HG03095 (cell line): ENCODE data around the gene ZNF408.

Experiments used
- ATAC-seq: cut with Tn5 transposase; IDR thresholded peaks from one replicate; pipeline ENCODE4 v1.9.1; 2021; ENCODE audit warnings: moderate library complexity; ENCODE audit not compliant: unreplicated experiment

Gene ZNF408

DNA sequence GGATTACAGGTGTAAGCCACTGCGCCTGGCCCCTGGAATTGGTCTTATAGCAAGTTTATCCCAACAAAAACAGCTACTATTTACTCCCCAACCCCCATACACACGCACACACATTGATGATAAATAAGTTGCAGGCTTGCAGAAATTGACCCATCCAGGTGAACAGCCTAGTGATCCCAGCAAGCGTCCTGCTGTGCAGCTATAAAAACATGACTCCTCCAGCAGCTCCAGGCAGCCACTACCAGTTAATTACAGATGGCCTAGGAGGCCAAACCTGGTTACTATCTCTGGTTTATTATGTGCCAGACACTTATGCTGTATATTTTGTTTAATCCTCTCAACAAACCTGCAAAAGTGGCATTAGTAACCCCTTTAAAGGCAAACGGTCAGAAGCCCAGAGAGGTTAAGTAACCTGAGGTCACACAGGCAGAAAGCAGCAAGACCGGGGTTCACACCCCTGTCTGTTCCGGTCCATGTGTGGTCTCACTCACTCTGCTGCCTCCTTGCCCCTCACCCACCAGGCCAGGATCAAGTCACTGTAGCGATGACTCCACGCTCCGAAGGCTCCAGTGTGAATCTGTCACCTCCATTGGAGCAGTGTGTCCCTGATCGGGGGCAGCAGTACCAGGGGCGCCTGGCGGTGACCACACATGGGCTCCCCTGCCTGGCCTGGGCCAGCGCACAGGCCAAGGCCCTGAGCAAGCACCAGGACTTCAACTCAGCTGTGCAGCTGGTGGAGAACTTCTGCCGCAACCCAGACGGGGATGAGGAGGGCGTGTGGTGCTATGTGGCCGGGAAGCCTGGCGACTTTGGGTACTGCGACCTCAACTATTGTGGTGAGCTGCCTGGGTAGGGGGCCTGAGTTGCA lies 24.7 kb downstream of the ZNF408 start:
- ATAC-seq = no peak

- no peak for ATAC-seq
Measured at GRCh38 chr11:46726206-46726862, 25.5 kb downstream of the ZNF408 start.

- no peak for ATAC-seq
Measured at GRCh38 chr11:46727952-46728658, 27.3 kb downstream of the ZNF408 start.

- ATAC-seq = no peak
Measured at GRCh38 chr11:46728659-46729040, 27.8 kb downstream of the ZNF408 start.

GRCh38 chr11:46729110-46730027 lies 28.5 kb downstream of the ZNF408 start:
- ATAC-seq = no peak

GRCh38 chr11:46731545-46731944 lies 30.7 kb downstream of the ZNF408 start:
- no peak for ATAC-seq

DNA sequence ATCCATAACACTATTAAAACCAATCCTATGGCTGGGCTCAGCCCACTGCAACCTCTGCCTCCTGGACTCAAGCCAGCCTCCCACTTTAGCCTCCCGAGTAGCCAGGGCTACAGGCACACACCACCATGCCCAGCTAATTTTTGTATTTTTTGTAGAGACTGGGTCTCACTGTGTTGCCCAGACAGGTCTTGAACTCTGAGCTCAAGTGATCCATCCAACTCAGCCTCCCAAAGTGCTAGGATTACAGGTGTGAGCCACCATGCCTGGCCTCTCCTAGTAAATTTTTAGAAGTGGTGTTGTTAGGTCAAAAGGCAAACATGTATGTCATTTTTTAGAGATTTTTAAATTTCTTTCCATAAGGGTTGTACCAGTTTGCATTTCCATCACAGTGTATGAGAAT lies 32.4 kb downstream of the ZNF408 start:
- no peak for ATAC-seq

DNA sequence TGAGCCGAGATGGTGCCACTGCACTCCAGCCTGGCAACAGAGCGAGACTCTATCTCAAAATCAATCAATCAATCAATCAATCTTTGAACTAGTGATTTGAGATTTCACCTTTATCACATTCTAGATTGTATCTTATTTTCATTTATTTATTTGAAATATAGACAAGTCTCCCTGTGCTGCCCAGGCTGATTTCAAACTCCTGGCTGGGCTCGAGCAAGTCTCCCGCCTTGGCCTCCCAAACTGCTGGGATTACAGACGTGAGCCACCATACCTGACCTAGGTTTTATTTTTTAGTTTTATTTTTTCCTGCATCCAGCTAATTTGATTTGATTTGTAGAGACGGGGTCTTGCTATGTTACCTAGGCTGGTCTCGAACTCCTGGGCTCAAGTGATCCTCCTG lies 35.3 kb downstream of the ZNF408 start:
- ATAC-seq = no peak

DNA sequence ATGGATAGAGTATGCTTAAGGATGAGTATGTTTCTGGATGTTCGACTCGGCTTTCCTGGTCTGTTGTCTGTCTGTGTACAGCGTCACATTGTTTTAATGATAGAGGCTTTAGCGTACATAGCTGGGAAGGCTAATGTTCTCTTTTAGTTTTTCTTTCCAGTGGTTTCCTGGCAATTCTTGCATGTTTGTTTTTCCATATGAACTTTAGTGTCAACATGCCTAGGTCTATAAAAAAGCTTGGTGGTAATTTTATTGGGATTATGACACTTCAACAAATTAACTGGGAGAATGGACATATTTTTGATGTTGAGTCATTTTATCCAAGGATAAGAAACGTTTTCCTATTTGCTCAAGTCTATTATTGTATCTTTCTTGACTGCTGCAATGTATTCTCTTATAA lies 35.8 kb downstream of the ZNF408 start:
- ATAC-seq = no peak

- ATAC-seq = no peak
Measured at GRCh38 chr11:46737699-46738098, 36.9 kb downstream of the ZNF408 start.

- ATAC-seq = no peak
Measured at GRCh38 chr11:46738887-46739286, 38.1 kb downstream of the ZNF408 start.

DNA sequence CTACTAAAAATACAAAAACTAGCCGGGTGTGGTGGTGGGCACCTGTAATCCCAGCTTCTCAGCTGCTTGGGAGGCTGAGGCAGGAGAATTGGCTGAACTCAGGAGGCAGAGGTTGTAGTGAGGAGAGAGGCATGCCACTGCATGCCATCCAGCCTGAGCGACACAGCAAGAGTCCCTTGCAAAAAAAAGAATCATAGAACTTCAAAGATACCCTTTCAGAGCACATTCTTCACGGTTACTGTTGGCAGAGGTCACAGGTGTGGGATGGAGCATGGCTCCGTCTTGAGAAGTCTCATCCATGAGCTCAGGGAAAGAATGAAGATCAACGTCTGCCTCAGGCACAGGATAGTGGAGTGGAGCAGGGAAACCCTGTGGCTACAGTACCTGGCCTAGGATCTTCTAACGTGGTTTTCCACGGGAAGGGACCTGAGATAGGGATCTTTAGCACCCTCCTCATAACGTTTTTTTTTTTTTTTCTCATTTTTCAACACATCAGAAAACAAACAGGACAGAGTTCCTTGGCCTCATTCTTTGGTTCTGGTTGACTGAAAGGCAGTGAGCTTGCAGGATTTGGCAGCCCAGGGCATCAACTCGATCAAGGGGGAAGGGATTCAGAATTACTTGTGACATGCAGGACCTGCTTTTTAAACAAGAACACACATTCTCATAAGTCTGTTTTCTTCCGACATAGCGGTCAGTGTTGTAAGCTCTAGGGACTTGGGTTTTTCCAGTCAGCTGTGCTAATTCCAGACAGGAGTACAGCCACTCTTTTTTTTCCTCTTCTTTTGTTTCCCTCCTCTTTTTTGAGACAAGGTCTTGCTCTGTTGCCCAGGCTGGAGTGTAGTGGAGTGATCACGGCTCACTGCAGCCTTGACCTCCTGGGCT lies 41.0 kb downstream of the ZNF408 start:
- no peak for ATAC-seq

DNA sequence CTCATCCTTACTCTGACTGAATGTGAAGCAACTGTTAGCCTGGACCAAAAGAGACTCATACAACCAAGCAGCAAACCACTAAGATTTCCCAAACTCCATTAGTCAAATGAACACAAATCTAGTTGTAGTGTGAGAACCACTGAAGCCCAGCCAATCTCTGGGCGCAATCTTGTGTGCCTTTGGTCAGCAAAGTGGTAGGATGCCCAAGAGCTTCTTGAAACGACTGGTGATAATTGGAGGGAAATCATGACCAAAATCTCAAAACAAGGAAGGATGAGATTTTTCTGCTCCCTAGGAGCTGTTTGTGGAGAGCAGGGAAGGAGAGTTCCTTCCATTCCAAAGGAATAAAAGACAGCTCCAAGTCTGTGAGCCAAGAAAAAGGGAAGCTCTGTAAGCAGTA lies 42.2 kb downstream of the ZNF408 start:
- no peak for ATAC-seq

DNA sequence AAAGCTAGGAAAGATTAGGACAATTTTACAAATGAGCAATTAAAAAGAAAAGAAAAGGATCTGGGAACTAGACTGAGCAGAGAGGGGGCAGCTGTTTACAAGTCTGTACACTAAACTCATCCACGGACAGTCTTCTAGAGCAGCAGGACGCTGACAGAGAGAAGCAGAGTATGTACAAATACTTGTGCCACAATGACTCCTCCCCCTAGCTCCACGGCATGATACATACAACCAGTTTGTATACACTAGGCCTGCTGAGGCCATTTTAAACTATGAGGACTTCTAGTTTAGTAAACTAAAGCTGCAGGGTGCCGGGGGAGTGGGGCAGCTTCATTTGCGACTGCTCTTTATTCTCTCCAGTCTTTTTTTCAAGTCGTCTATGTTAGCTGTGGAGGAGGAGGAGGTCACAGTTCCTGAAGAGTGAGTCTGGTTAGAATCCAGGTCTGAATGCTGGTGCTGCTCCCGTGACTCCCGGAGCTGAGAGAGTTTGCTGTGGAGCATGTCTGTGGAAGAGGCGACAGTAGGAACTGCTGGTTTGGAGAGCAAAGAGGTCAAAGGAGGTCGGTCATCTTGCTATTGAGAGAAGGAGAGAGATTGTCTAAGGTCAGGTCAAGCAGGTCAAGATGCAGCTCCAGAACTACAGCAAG lies 43.0 kb downstream of the ZNF408 start:
- no peak for ATAC-seq

- no peak for ATAC-seq
Measured at GRCh38 chr11:46745328-46745727, 44.5 kb downstream of the ZNF408 start.

DNA sequence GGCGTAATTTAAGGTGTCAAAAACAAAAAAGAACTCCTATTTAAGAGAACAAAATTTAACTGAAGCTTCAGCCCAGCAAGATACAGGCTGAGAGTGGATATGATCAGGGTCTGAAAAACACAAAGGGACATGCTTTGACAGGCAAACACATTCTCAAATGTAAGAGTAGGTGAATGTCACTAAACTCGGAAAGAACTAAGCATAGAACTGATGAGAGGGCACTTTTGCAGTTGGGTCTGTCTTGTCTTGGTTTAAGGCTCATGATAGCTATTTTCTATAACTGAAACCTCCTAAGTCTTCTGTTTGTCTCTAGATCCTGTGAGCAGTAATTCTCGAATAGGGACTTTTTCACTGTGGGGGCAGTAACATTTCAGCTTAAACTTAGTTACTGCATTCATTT lies 45.2 kb downstream of the ZNF408 start:
- ATAC-seq = no peak

GRCh38 chr11:46747150-46747549 lies 46.3 kb downstream of the ZNF408 start:
- ATAC-seq = no peak
